ENCODE results near the gene CGNL1. TPM values are rescaled to one million over a fixed set of nuclear protein-coding genes. Genes with fewer than 3 reads are reported as not detected.

Gene CGNL1
- total RNA-seq, 2 experiments from 2014 or later: not detected

DNA sequence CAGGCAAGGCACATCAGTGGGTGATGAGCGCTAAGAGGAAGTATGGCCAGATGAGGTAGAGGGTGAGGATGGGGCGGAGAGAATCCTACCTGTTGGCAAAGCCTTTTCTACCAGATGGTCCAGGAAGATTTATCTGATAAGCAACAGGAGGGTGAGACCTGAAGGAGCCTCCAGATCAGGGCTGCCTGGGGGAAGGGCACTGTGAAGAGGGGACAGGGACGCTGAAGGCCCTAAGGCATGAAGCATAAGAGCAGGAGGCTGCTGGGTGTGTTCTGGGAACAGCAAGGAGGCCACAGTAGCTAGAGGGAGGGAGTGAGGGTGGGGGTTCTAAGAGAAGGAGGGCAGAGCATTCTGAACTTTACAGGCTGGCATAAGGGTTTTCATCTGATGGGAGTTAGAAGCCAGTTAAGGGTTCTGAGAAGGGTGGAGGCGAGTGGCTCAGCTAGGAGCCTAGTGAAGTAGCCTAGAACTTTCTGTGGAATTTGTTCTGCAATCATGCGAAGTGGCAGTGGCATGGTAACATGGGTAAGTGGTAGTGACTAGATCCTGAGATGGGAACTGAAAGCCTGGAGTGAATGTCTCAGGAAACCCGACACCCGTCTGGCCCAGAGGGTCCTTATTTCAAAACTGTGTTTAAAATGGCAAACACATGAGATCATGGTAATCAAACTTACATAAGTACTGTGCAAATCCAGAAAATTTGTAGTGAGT lies 29.9 kb downstream of the CGNL1 start:
- ATAC-seq: no peak
- Mint-ChIP-seq H3K4me1 (no peaks in the 10 kb centered on the region), H3K9me3 (ENCODE audit: low read depth) (no peaks in the 10 kb centered on the region), H3K27me3 (no peaks in the 10 kb centered on the region), H3K27ac (no peak overlapping the region), H3K4me3 (no peak overlapping the region), H3K36me3 (ENCODE audit: low read depth) (no peaks in the 10 kb centered on the region)
- ChIA-PET POLR2A (no interaction called here), CTCF (no interaction called here)
- no peak for DNase-seq
- intact Hi-C loops (cut with DNase I, micrococcal nuclease): no loop called here

DNA sequence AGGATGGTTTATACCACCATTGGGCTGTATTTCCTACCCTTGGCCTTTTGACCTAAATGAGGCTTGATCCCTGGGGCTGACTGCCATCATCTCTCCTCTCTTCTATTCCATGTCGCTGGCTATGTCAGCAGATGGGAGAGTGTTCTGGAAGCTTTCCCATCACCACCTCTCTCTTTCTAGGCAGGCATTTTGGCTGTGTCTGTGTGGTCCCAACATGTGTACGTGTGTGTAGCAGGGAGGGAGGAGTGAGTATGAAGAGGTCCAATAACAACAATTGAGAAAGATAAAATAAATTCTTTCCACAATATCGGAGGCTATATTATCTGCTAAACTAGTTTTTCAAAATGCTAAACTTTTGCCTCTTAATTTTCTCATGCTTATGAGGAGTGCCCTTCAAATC lies 34.1 kb downstream of the CGNL1 start:
- H3K9me3 Mint-ChIP-seq (ENCODE audit: low read depth): no peaks in the 10 kb centered on the region
- intact Hi-C loops (cut with DNase I, micrococcal nuclease): no loop called here
- ChIA-PET CTCF (no interaction called here), POLR2A (no interaction called here)
- DNase-seq (no peak), ATAC-seq (no peak)
- H3K36me3 Mint-ChIP-seq (ENCODE audit: low read depth): no peaks in the 10 kb centered on the region
- H3K4me1 Mint-ChIP-seq: no peaks in the 10 kb centered on the region
- no peak overlapping the region for H3K27ac Mint-ChIP-seq
- no peak overlapping the region for H3K4me3 Mint-ChIP-seq
- no peaks in the 10 kb centered on the region for H3K27me3 Mint-ChIP-seq

DNA sequence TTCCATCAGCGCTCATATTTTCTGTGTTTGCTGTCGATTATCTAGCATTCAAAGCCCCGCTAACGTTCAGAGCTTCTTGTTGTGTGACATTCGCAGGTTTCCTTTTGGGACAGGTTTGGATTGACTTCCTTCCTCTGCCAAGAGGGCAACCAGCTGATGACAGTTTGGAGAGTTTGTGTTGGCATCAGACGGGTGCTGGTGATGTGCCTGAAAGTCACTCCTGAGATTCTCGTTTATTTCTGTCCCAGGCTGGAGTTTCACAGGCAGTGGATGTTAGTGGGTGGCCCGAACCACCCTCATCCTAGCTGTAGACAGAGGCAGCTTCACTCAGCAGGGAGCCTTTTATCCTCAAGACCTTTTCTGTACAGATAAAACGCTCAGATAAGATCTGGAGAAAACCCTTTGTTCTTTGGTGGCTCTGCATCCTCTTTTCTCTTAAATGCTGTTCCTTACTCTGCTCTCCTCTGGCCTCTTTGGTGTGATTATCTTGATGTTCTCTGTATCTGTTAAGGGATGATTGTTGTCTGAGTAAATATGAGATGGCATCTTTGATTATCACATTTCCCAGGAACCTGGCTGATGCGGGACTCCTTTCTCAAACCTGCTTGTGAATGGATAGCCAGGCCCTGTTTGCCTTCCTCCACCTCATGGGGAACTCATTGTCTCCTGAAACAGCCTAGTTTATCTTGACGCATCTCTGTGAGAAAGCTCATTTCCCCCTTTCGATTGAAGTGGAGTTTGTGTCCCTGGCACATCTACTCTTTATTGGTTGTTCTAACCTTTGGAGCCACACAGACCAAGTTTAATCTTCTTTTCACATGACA lies 35.9 kb downstream of the CGNL1 start:
- Mint-ChIP-seq H3K4me3 (no peak overlapping the region), H3K27ac (no peak overlapping the region), H3K27me3 (no peaks in the 10 kb centered on the region), H3K4me1 (no peaks in the 10 kb centered on the region), H3K36me3 (ENCODE audit: low read depth) (no peaks in the 10 kb centered on the region), H3K9me3 (ENCODE audit: low read depth) (no peaks in the 10 kb centered on the region)
- ChIA-PET POLR2A (interaction anchor here (0.6 kb wide), 1 partner anchor 41 kb away, joined by 3 read pairs; no protein-coding TSS in a partner anchor), CTCF (interaction anchor here (1.2 kb wide), 1 partner anchor 115 kb away, joined by 3 read pairs; no protein-coding TSS in a partner anchor)
- DNase-seq (no peak), ATAC-seq (no peak)
- intact Hi-C loops (cut with DNase I, micrococcal nuclease): no loop called here

DNA sequence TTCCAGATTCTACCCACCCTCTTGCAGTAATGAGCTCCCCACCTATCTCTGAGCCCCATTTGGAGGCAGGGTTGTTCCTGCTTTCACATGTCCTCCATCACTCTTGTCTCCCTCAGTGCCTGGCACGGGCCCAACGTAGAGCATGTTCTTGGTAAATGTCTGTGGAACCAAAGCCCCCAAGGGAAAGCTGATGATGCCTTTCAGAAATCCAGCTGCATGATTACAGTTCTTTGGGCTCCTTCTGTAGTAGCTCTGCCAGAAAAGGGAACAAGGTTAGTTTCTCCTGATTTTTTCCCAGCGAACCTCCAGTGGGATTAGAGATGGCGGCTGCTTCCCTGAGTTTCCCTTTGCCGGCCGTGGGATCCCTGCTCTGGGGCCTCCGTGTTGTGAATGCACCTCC lies 39.3 kb downstream of the CGNL1 start:
- Mint-ChIP-seq H3K27me3 (no peaks in the 10 kb centered on the region), H3K4me3 (no peak overlapping the region), H3K27ac (no peak overlapping the region), H3K9me3 (ENCODE audit: low read depth) (no peaks in the 10 kb centered on the region), H3K4me1 (no peaks in the 10 kb centered on the region), H3K36me3 (ENCODE audit: low read depth) (no peaks in the 10 kb centered on the region)
- ChIA-PET POLR2A (no interaction called here), CTCF (interaction anchor here (0.8 kb wide), 2 partner anchors 19 to 594 kb away, joined by 3 to 5 read pairs; no protein-coding TSS in a partner anchor)
- intact Hi-C loops (cut with DNase I, micrococcal nuclease): no loop called here
- DNase-seq: no peak
- no peak for ATAC-seq

DNA sequence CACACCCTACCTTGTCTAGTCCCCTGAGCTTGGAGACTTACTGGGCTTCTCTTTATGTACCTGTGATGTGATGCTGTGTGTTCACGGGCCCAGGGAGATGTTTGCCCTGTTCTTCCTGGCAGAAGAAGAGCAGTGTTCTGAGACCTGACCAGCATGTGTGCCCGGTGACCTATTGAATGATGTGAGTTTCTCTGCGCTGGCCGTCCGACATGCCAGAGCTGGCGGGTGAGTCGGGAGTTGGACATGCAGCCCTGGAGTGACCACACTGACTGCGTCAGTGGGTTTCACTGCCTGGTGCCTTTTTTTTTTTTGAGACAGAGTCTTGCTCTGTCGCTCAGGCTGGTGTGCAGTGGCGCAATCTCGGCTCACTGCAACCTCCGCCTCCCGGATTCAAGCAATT lies 42.3 kb downstream of the CGNL1 start:
- Mint-ChIP-seq H3K4me1 (no peaks in the 10 kb centered on the region), H3K4me3 (no peak overlapping the region), H3K36me3 (ENCODE audit: low read depth) (no peaks in the 10 kb centered on the region), H3K27ac (no peak overlapping the region), H3K9me3 (ENCODE audit: low read depth) (no peaks in the 10 kb centered on the region), H3K27me3 (no peaks in the 10 kb centered on the region)
- ATAC-seq: no peak
- no peak for DNase-seq
- POLR2A ChIA-PET: no interaction called here
- CTCF ChIA-PET: no interaction called here
- intact Hi-C loops (cut with DNase I, micrococcal nuclease): no loop called here

DNA sequence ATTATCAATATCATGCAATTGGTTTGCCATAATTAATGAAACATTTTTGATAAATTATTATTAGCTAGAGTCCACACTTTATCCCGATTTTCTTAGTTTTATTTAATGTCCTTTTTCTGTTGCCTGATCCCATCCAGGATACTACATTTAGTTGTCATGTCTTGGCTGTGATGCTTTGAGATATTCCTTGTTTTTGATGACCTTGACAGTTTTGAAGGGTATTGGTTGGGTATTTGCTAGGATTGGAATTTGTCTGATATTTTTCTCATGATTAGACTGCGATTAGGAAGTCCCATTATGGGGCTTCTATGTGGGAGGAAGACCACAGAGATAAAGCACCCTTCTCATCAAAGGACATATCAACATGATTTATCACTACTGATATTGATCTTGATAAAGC lies 43.0 kb downstream of the CGNL1 start:
- Mint-ChIP-seq H3K27me3 (no peaks in the 10 kb centered on the region), H3K4me3 (no peak overlapping the region), H3K36me3 (ENCODE audit: low read depth) (no peaks in the 10 kb centered on the region), H3K9me3 (ENCODE audit: low read depth) (no peaks in the 10 kb centered on the region), H3K27ac (no peak overlapping the region), H3K4me1 (no peaks in the 10 kb centered on the region)
- no peak for ATAC-seq
- DNase-seq: no peak
- intact Hi-C loops (cut with DNase I, micrococcal nuclease): no loop called here
- ChIA-PET POLR2A (no interaction called here), CTCF (no interaction called here)

GRCh38 chr15:57421110-57421509 lies 44.8 kb downstream of the CGNL1 start:
- intact Hi-C loops (cut with DNase I, micrococcal nuclease): no loop called here
- H3K27ac Mint-ChIP-seq: no peak overlapping the region
- CTCF ChIA-PET: no interaction called here
- POLR2A ChIA-PET: no interaction called here
- H3K9me3 Mint-ChIP-seq (ENCODE audit: low read depth): no peaks in the 10 kb centered on the region
- no peak for DNase-seq
- H3K4me1 Mint-ChIP-seq: no peaks in the 10 kb centered on the region
- ATAC-seq: no peak
- no peak overlapping the region for H3K4me3 Mint-ChIP-seq
- no peaks in the 10 kb centered on the region for H3K27me3 Mint-ChIP-seq
- H3K36me3 Mint-ChIP-seq (ENCODE audit: low read depth): no peaks in the 10 kb centered on the region

GRCh38 chr15:57421551-57421950 lies 45.2 kb downstream of the CGNL1 start:
- no peaks in the 10 kb centered on the region for H3K36me3 Mint-ChIP-seq (ENCODE audit: low read depth)
- no peak for ATAC-seq
- H3K4me3 Mint-ChIP-seq: no peak overlapping the region
- no peaks in the 10 kb centered on the region for H3K27me3 Mint-ChIP-seq
- no peaks in the 10 kb centered on the region for H3K9me3 Mint-ChIP-seq (ENCODE audit: low read depth)
- intact Hi-C loops (cut with DNase I, micrococcal nuclease): no loop called here
- no peaks in the 10 kb centered on the region for H3K4me1 Mint-ChIP-seq
- ChIA-PET CTCF (no interaction called here), POLR2A (no interaction called here)
- no peak for DNase-seq
- no peak overlapping the region for H3K27ac Mint-ChIP-seq

DNA sequence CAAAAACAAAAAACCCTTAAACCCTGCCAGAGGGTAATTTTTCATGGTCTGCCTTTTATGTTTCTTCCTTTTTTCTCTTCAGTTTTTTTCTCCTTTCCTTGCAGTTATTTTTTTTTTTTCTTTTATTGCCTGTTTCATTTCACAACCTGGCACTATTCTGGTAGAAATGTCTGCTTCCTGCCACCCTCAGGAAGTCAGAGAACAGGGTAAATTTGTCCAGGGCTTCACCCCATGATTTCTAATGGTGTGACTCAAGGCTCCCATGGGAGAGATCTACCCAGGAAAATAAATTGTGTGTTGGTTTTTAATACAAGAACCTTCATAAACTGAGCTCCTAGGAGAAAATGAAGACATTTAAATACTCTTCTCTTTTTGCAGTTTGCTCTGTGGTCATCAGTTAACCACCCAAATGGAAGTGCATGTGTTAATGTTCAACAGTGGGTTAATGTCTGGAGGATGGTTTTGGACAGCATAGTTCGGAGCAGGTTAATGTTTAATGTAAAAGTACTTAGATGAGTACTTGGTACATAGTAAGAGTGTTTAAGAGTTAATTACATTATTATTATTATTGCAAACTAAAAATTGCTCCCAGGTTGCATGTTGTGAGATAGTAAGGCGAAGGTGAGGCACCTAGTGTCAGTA lies 45.9 kb downstream of the CGNL1 start:
- DNase-seq (no peak), ATAC-seq (no peak)
- intact Hi-C loops (cut with DNase I, micrococcal nuclease): no loop called here
- H3K36me3 Mint-ChIP-seq (ENCODE audit: low read depth): no peaks in the 10 kb centered on the region
- no peak overlapping the region for H3K27ac Mint-ChIP-seq
- no peaks in the 10 kb centered on the region for H3K27me3 Mint-ChIP-seq
- no peaks in the 10 kb centered on the region for H3K9me3 Mint-ChIP-seq (ENCODE audit: low read depth)
- POLR2A ChIA-PET: no interaction called here
- no peak overlapping the region for H3K4me3 Mint-ChIP-seq
- no peaks in the 10 kb centered on the region for H3K4me1 Mint-ChIP-seq
- CTCF ChIA-PET: no interaction called here

DNA sequence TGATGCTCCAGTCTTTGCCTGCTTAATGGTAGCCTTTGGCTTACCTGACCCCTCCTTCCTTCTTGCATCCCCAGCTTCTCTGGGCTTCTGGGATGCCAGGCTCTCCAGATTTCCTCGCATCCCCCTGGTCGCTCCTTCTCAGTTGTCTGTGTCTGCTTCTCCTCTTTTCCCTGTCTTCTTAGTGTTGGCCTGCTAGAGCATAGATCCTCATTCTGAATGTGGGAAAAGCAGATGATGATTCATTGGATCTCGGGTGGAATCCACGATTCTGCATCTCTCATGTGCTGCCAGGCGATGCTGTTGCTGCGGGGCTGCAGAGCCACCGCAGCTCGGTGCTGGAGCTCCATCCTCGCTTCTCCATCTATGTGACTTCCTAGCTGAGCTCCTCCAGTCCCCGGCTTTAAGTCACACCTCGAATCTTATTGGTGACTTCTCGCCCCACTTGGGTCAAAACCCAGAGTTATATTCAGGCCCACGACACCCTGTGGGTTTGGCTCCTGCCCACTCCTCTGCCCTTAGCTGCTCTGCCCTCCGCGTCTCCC lies 47.4 kb downstream of the CGNL1 start:
- Mint-ChIP-seq H3K27me3 (no peaks in the 10 kb centered on the region), H3K4me1 (no peaks in the 10 kb centered on the region), H3K36me3 (ENCODE audit: low read depth) (no peaks in the 10 kb centered on the region), H3K4me3 (no peak overlapping the region), H3K27ac (no peak overlapping the region), H3K9me3 (ENCODE audit: low read depth) (no peaks in the 10 kb centered on the region)
- DNase-seq (no peak), ATAC-seq (no peak)
- ChIA-PET POLR2A (no interaction called here), CTCF (interaction anchor here (0.6 kb wide), 1 partner anchor 1421 kb away, joined by 4 read pairs; no protein-coding TSS in a partner anchor)
- intact Hi-C loops (cut with DNase I, micrococcal nuclease): no loop called here

- H3K27ac Mint-ChIP-seq: no peak overlapping the region
- no peaks in the 10 kb centered on the region for H3K9me3 Mint-ChIP-seq (ENCODE audit: low read depth)
- no peak overlapping the region for H3K4me3 Mint-ChIP-seq
- H3K27me3 Mint-ChIP-seq: no peaks in the 10 kb centered on the region
- intact Hi-C loops (cut with DNase I, micrococcal nuclease): no loop called here
- no peak for ATAC-seq
- no peaks in the 10 kb centered on the region for H3K36me3 Mint-ChIP-seq (ENCODE audit: low read depth)
- no peak for DNase-seq
- POLR2A ChIA-PET: no interaction called here
- no peaks in the 10 kb centered on the region for H3K4me1 Mint-ChIP-seq
- CTCF ChIA-PET: no interaction called here
Measured at GRCh38 chr15:57424628-57425405, 48.5 kb downstream of the CGNL1 start.
